HT-29 (cell line): Measurements from ENCODE around the gene POLR3B. TPM values are rescaled to one million over a fixed set of nuclear protein-coding genes. Genes with fewer than 3 reads are reported as not detected.
A peak's percentile ranks its signal among the peaks of the same experiment; 100 is the strongest.
"Not testable (repeated sequence)": the region's sequence is repeated elsewhere in the genome, so short reads cannot be mapped to it uniquely, and the experiment has no call there.

Experiments used
- DNase-seq: peaks from one replicate; pipeline ENCODE4 v3.0.0-alpha.2; 2015; ENCODE audit warnings: low spot score
- total RNA-seq: library from RNA; depleted of rRNA; stranded (reverse); fragments of >200 nt; shearing (Covaris generic); gene quantifications from 2 replicates; pipeline ENCODE4 v1.2.3, GENCODE V29; 2014

The POLR3B gene
- total RNA-seq, 1 experiment from 2014 or later = 6.2 TPM

GRCh38 chr12:106342397-106343213, 14.9 kb upstream of the POLR3B start:
- DNase-seq = peak; percentile 31

GRCh38 chr12:106343214-106343528, 14.4 kb upstream of the POLR3B start:
- DNase-seq = no peak

- DNase-seq = no peak
Measured at GRCh38 chr12:106344131-106344530, 13.4 kb upstream of the POLR3B start.

- DNase-seq = peak; percentile 71
Measured at GRCh38 chr12:106345746-106346145, 11.8 kb upstream of the POLR3B start.

GRCh38 chr12:106348411-106348810, 9.1 kb upstream of the POLR3B start:
- no peak for DNase-seq

- no peak for DNase-seq
Measured at GRCh38 chr12:106353175-106353574, 4.4 kb upstream of the POLR3B start.

- no peak for DNase-seq
Measured at GRCh38 chr12:106358396-106359241, 1.1 kb downstream of the POLR3B start.

GRCh38 chr12:106359646-106360399, 2.3 kb downstream of the POLR3B start:
- DNase-seq = no peak

GRCh38 chr12:106360400-106360994, 2.9 kb downstream of the POLR3B start:
- no peak for DNase-seq

GRCh38 chr12:106362971-106363370, 5.4 kb downstream of the POLR3B start:
- no peak for DNase-seq

- no peak for DNase-seq
Measured at GRCh38 chr12:106364261-106364660, 6.7 kb downstream of the POLR3B start.

GRCh38 chr12:106369624-106370346, 12.2 kb downstream of the POLR3B start:
- no peak for DNase-seq

GRCh38 chr12:106378788-106379187, 21.2 kb downstream of the POLR3B start:
- no peak for DNase-seq

GRCh38 chr12:106380954-106381353, 23.4 kb downstream of the POLR3B start:
- no peak for DNase-seq

GRCh38 chr12:106381866-106382265, 24.3 kb downstream of the POLR3B start:
- DNase-seq = not testable (repeated sequence)

- no peak for DNase-seq
Measured at GRCh38 chr12:106386813-106387535, 29.4 kb downstream of the POLR3B start.

GRCh38 chr12:106387848-106388377, 30.4 kb downstream of the POLR3B start:
- no peak for DNase-seq

- DNase-seq = no peak
Measured at GRCh38 chr12:106389151-106389550, 31.6 kb downstream of the POLR3B start.

GRCh38 chr12:106392759-106393158, 35.2 kb downstream of the POLR3B start:
- no peak for DNase-seq

- no peak for DNase-seq
Measured at GRCh38 chr12:106409878-106410277, 52.3 kb downstream of the POLR3B start.
